ENCODE results near the gene CHN1.

- TF ChIP-seq CTCF (IDR thresholded peaks at IDR 0.05), result no peak
- TF ChIP-seq ZFX (IDR thresholded peaks at IDR 0.05; ENCODE audit: borderline replicate concordance), result no peak
These were observed 37.4 kb downstream of the CHN1 start for GRCh38 chr2:174967691-174968260.

All from 22Rv1 (cell line).